ENCODE measurements around the gene CHSY1. TPM values are rescaled to one million over a fixed set of nuclear protein-coding genes. Genes with fewer than 3 reads are reported as not detected.

The CHSY1 gene
- total RNA-seq, 1 experiment from 2014 or later, result 47.0 TPM

GRCh38 chr15:101137312-101137940 lies 114.4 kb downstream of the CHSY1 start:
- ChIA-PET CTCF (no interaction called here), POLR2A (ENCODE audit: low non-redundant PET) (no interaction called here)
- H3K4me3 ChIP-seq (ENCODE audit: low read depth, low read length, poor library complexity, severe bottlenecking), result no peak overlapping the region
- intact Hi-C loops (cut with micrococcal nuclease; ENCODE audit: unreplicated experiment), result no loop called here
- H3K27me3 ChIP-seq (replicated peaks; ENCODE audit: insufficient read depth, low read depth, low read length, poor library complexity), result no peaks in the 10 kb centered on the region
- TF ChIP-seq EZH2 (IDR thresholded peaks at IDR 0.05; ENCODE audit: borderline replicate concordance, low read depth, low read length, poor library complexity, severe bottlenecking) (no peak), CTCF (conservative IDR thresholded peaks at IDR 0.05; ENCODE audit: low read depth, low read length) (no peak)
- peaks cover 7% of the 10 kb centered on the region for H3K9me3 ChIP-seq (ENCODE audit: low read depth, low read length, poor library complexity, severe bottlenecking)
- H3K27ac ChIP-seq (ENCODE audit: low read depth, low read length, poor library complexity, severe bottlenecking), result no peak overlapping the region
- no peak for DNase-seq (ENCODE audit: low spot score)
- BruUV-seq (replicated peaks), result no TSS peak
- H3K36me3 ChIP-seq (ENCODE audit: insufficient read depth, low read length, poor library complexity, severe bottlenecking), result no peaks in the 10 kb centered on the region
- no peaks in the 10 kb centered on the region for H3K4me1 ChIP-seq (ENCODE audit: insufficient read depth, low read length, poor library complexity, severe bottlenecking)

GRCh38 chr15:101136381-101137268 lies 115.2 kb downstream of the CHSY1 start:
- no TSS peak for BruUV-seq (replicated peaks)

More at GRCh38 chr15:101136381-101137268, 115.2 kb downstream of the CHSY1 start:
- POLR2A ChIA-PET (ENCODE audit: low non-redundant PET), result no interaction called here
- no peaks in the 10 kb centered on the region for H3K36me3 ChIP-seq (ENCODE audit: insufficient read depth, low read length, poor library complexity, severe bottlenecking)
- TF ChIP-seq EZH2 (IDR thresholded peaks at IDR 0.05; ENCODE audit: borderline replicate concordance, low read depth, low read length, poor library complexity, severe bottlenecking), result no peak
- TF ChIP-seq CTCF (conservative IDR thresholded peaks at IDR 0.05; ENCODE audit: low read depth, low read length), result no peak
- intact Hi-C loops (cut with micrococcal nuclease; ENCODE audit: unreplicated experiment), result no loop called here
- peaks cover 7% of the 10 kb centered on the region for H3K9me3 ChIP-seq (ENCODE audit: low read depth, low read length, poor library complexity, severe bottlenecking)
- CTCF ChIA-PET, result no interaction called here
- DNase-seq (ENCODE audit: low spot score), result no peak
- H3K27ac ChIP-seq (ENCODE audit: low read depth, low read length, poor library complexity, severe bottlenecking), result no peak overlapping the region
- no peaks in the 10 kb centered on the region for H3K27me3 ChIP-seq (replicated peaks; ENCODE audit: insufficient read depth, low read depth, low read length, poor library complexity)
- no peak overlapping the region for H3K4me3 ChIP-seq (ENCODE audit: low read depth, low read length, poor library complexity, severe bottlenecking)
- no peaks in the 10 kb centered on the region for H3K4me1 ChIP-seq (ENCODE audit: insufficient read depth, low read length, poor library complexity, severe bottlenecking)
